HepG2 (cell line): ENCODE data around the gene RPP21. TPM values are rescaled to one million over a fixed set of nuclear protein-coding genes. Genes with fewer than 3 reads are reported as not detected.
A peak's percentile ranks its signal among the peaks of the same experiment; 100 is the strongest.

Experiments used
- ARID2 ChIP-seq: sonication (generic); formaldehyde crosslinking; IDR thresholded peaks from 2 replicates; pipeline ENCODE4 v1.8.1; 2022; ENCODE audit warnings: mild to moderate bottlenecking, missing genetic modification reagents, borderline replicate concordance
- ARID4A ChIP-seq: sonication (generic); formaldehyde crosslinking; IDR thresholded peaks from 2 replicates; pipeline ENCODE4 v1.5.0; 2020; ENCODE audit warnings: mild to moderate bottlenecking, missing genetic modification reagents, borderline replicate concordance
- ATF3 ChIP-seq: sonication (generic); formaldehyde crosslinking; IDR thresholded peaks from 2 replicates; pipeline ENCODE4 v1.4.0; 2020; ENCODE audit warnings: missing genetic modification reagents
- GLI4 ChIP-seq: sonication (generic); formaldehyde crosslinking; IDR thresholded peaks from 2 replicates; pipeline ENCODE4 v1.5.1; 2020; ENCODE audit warnings: missing genetic modification reagents, mild to moderate bottlenecking, moderate library complexity, borderline replicate concordance
- HDAC2 ChIP-seq: sonication (generic); formaldehyde crosslinking; IDR thresholded peaks from 2 replicates; pipeline ENCODE4 v1.4.0; 2020; ENCODE audit warnings: missing genetic modification reagents
- HDAC6 ChIP-seq: fragments of 200-600 bp; sonication (generic); IDR thresholded peaks from 2 replicates; pipeline ENCODE4 v1.7.0; 2017; ENCODE audit warnings: mild to moderate bottlenecking, antibody characterized with exemption, low read length, low read depth
- HMG20A ChIP-seq: IDR thresholded peaks from 2 replicates; pipeline ENCODE4 v1.6.1; 2016; ENCODE audit warnings: borderline replicate concordance
- IRX3 ChIP-seq: sonication (generic); formaldehyde crosslinking; IDR thresholded peaks from 2 replicates; pipeline ENCODE4 v1.8.1; 2023; ENCODE audit warnings: mild to moderate bottlenecking, low read depth, missing genetic modification reagents, borderline replicate concordance
- KAT8 ChIP-seq: IDR thresholded peaks from 2 replicates; pipeline ENCODE4 v1.6.1; 2016; ENCODE audit warnings: missing genetic modification reagents, missing compliant biosample characterization
- KLF9 ChIP-seq: IDR thresholded peaks from 2 replicates; pipeline ENCODE4 v1.6.1; 2016; ENCODE audit warnings: low read depth
- MEIS2 ChIP-seq: sonication (generic); formaldehyde crosslinking; IDR thresholded peaks from 2 replicates; pipeline ENCODE4 v1.9.0; 2021; ENCODE audit warnings: mild to moderate bottlenecking, missing genetic modification reagents
- NFATC3 ChIP-seq: sonication (generic); formaldehyde crosslinking; IDR thresholded peaks from 2 replicates; pipeline ENCODE4 v1.5.1; 2020; ENCODE audit warnings: mild to moderate bottlenecking, missing genetic modification reagents
- NFE2 ChIP-seq: sonication (generic); formaldehyde crosslinking; IDR thresholded peaks from 2 replicates; pipeline ENCODE4 v1.4.0; 2020; ENCODE audit warnings: missing genetic modification reagents
- SALL1 ChIP-seq: sonication (generic); formaldehyde crosslinking; IDR thresholded peaks from 2 replicates; pipeline ENCODE4 v1.8.0; 2022; ENCODE audit warnings: mild to moderate bottlenecking, missing genetic modification reagents
- TEAD2 ChIP-seq: sonication (generic); formaldehyde crosslinking; IDR thresholded peaks from 2 replicates; pipeline ENCODE4 v1.9.0; 2021; ENCODE audit warnings: missing genetic modification reagents
- XRCC5 ChIP-seq: fragments of 200-400 bp; formaldehyde crosslinking; optimal IDR thresholded peaks from 2 replicates; pipeline ENCODE3; 2017; ENCODE audit warnings: mild to moderate bottlenecking, low read length
- ZNF101 ChIP-seq: sonication (generic); formaldehyde crosslinking; IDR thresholded peaks from 2 replicates; pipeline ENCODE4 v1.4.0; 2020; ENCODE audit warnings: mild to moderate bottlenecking, low read depth, missing genetic modification reagents, borderline replicate concordance
- ZNF552 ChIP-seq: sonication (generic); formaldehyde crosslinking; IDR thresholded peaks from 2 replicates; pipeline ENCODE4 v1.9.0; 2022; ENCODE audit warnings: missing genetic modification reagents, mild to moderate bottlenecking, borderline replicate concordance
- ZNF598 ChIP-seq: sonication (generic); formaldehyde crosslinking; IDR thresholded peaks from 2 replicates; pipeline ENCODE4 v1.5.1; 2020; ENCODE audit warnings: mild to moderate bottlenecking, missing genetic modification reagents, borderline replicate concordance
- ZNF616 ChIP-seq: sonication (generic); formaldehyde crosslinking; IDR thresholded peaks from 2 replicates; pipeline ENCODE4 v1.5.0; 2020; ENCODE audit warnings: low read depth, mild to moderate bottlenecking, missing genetic modification reagents
- ZSCAN20 ChIP-seq: sonication (generic); formaldehyde crosslinking; IDR thresholded peaks from 2 replicates; pipeline ENCODE4 v1.4.0; 2020; ENCODE audit warnings: missing genetic modification reagents, mild to moderate bottlenecking, borderline replicate concordance
- polyA plus RNA-seq, 8 experiments: library from polyadenylated mRNA; depleted of rRNA in 3 of 8; stranded (reverse) in 7 of 8; unstranded in 1 of 8; fragments of >200 nt; fragmentation: Illumina TruSeq in 4 of 8; extraction: Trizol in 4 of 8; gene quantifications; 2 replicates each; pipeline versions ENCODE4 v1.2.1 to v1.2.3, GENCODE V29; 2011 to 2016; ENCODE audit warnings: low read depth in 4 of 8, missing spikeins in 1 of 8, mixed read lengths in 1 of 8; ENCODE audit not compliant: insufficient read depth in 1 of 8
- total RNA-seq, 5 experiments: library from RNA; depleted of rRNA; stranded (reverse); fragments of >200 nt; fragmentation: Illumina TruSeq; extraction: Trizol; gene quantifications; 2 replicates each; pipeline ENCODE4 v1.2.3, GENCODE V29; 2016; ENCODE audit warnings: low read depth in 1 of 5
- TF ChIP-seq, protein P1 (sequence below): sonication (generic); formaldehyde crosslinking; IDR thresholded peaks from 2 replicates; pipeline ENCODE4 v1.8.1; 2022; ENCODE audit warnings: low read depth, mild to moderate bottlenecking, missing genetic modification reagents
- TF ChIP-seq, protein P2 (sequence below): sonication (generic); formaldehyde crosslinking; IDR thresholded peaks from 2 replicates; pipeline ENCODE4 v1.4.0; 2020; ENCODE audit warnings: missing genetic modification reagents, borderline replicate concordance

The RPP21 gene
- total and polyA plus RNA-seq, 2 of the 13 experiments (the other 11 are each of a cell fraction or from before 2014, with no cell fraction given), result 53.1 to 72.3 TPM

DNA sequence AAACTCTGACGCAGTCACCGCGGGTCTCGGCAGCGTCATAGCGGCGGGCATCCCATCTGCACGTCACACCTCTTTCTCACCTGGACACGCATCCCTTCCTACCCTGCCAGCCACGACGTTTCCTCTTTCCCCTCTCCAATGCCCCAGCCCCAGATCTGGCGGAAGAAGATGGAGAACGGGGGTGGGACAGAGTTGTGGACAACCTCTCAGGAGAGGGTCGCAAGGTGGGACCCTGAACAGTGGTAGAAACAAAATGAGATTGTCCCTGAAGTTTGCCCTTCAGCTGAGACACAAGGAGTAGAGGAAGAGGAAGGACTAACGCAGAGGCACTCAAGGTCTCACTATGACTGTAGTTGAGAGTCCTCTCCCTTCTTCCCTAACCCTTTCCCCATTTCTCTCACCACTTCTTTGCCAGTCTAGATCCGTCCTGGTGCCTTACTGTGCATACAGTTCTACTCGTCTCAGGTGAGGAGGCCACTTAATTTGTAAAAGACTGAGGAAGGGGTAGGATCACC lies 17.7 kb upstream of the RPP21 start (continued):
- TF ChIP-seq HDAC6, result no peak
- TF ChIP-seq, protein P1, sequence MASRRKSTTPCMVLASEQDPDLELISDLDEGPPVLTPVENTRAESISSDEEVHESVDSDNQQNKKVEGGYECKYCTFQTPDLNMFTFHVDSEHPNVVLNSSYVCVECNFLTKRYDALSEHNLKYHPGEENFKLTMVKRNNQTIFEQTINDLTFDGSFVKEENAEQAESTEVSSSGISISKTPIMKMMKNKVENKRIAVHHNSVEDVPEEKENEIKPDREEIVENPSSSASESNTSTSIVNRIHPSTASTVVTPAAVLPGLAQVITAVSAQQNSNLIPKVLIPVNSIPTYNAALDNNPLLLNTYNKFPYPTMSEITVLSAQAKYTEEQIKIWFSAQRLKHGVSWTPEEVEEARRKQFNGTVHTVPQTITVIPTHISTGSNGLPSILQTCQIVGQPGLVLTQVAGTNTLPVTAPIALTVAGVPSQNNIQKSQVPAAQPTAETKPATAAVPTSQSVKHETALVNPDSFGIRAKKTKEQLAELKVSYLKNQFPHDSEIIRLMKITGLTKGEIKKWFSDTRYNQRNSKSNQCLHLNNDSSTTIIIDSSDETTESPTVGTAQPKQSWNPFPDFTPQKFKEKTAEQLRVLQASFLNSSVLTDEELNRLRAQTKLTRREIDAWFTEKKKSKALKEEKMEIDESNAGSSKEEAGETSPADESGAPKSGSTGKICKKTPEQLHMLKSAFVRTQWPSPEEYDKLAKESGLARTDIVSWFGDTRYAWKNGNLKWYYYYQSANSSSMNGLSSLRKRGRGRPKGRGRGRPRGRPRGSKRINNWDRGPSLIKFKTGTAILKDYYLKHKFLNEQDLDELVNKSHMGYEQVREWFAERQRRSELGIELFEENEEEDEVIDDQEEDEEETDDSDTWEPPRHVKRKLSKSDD (CRISPR knock-in tag), result peak; percentile 94; the same call in 1 of the 2 replicates
- TF ChIP-seq HDAC2 (CRISPR knock-in tag), result no peak
- TF ChIP-seq, protein P2, sequence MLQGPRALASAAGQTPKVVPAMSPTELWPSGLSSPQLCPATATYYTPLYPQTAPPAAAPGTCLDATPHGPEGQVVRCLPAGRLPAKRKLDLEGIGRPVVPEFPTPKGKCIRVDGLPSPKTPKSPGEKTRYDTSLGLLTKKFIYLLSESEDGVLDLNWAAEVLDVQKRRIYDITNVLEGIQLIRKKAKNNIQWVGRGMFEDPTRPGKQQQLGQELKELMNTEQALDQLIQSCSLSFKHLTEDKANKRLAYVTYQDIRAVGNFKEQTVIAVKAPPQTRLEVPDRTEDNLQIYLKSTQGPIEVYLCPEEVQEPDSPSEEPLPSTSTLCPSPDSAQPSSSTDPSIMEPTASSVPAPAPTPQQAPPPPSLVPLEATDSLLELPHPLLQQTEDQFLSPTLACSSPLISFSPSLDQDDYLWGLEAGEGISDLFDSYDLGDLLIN, result peak; percentile 48; the same call in 1 of the 2 replicates
- TF ChIP-seq SALL1 (CRISPR knock-in tag), result 0 out of 2 replicates have a peak, but pooled peaks have one; percentile 6
- TF ChIP-seq ZNF101 (CRISPR knock-in tag), result no peak
- TF ChIP-seq HMG20A (CRISPR knock-in tag), result no peak
- TF ChIP-seq ARID4A (CRISPR knock-in tag), result no peak; the same call in 1 of the 2 replicates
- no peak for TF ChIP-seq TEAD2
- TF ChIP-seq GLI4 (CRISPR knock-in tag), result no peak
- TF ChIP-seq ZNF616 (CRISPR knock-in tag), result no peak
- no peak for TF ChIP-seq KAT8
- no peak for TF ChIP-seq NFE2 (CRISPR knock-in tag)
- no peak for TF ChIP-seq XRCC5
- no peak for TF ChIP-seq ZSCAN20 (CRISPR knock-in tag)
- TF ChIP-seq IRX3 (CRISPR knock-in tag), result no peak
- TF ChIP-seq KLF9, result no peak
- TF ChIP-seq ZNF598, result peak; percentile 53; the same call in 1 of the 2 replicates
- TF ChIP-seq ZNF552, result no peak
- peak; percentile 62; the same call in 1 of the 2 replicates for TF ChIP-seq ATF3 (CRISPR knock-in tag)
- TF ChIP-seq MEIS2 (CRISPR knock-in tag), result no peak
- no peak for TF ChIP-seq ARID2 (CRISPR knock-in tag)
- no peak for TF ChIP-seq NFATC3 (CRISPR knock-in tag)
